Ishikawa (cell line): Measurements from ENCODE around the gene CNTNAP2.

Experiments used
- CEBPB ChIP-seq: IDR thresholded peaks from 2 replicates; pipeline ENCODE4 v1.6.1; 2012
- CREB1 ChIP-seq: IDR thresholded peaks from 2 replicates; pipeline ENCODE4 v1.6.1; 2012; ENCODE audit warnings: low read depth
- EGR1 ChIP-seq: IDR thresholded peaks from 2 replicates; pipeline ENCODE4 v1.6.1; 2012
- EP300 ChIP-seq: IDR thresholded peaks from 2 replicates; pipeline ENCODE4 v1.6.1; 2012; ENCODE audit warnings: borderline replicate concordance
- FOXM1 ChIP-seq: IDR thresholded peaks from 2 replicates; pipeline ENCODE4 v1.6.1; 2012; ENCODE audit warnings: low read depth, borderline replicate concordance
- NFIC ChIP-seq: IDR thresholded peaks from 2 replicates; pipeline ENCODE4 v1.6.1; 2012
- RAD21 ChIP-seq: IDR thresholded peaks from 2 replicates; pipeline ENCODE4 v1.6.1; 2012; ENCODE audit warnings: low read depth
- TAF1 ChIP-seq: IDR thresholded peaks from 2 replicates; pipeline ENCODE4 v1.6.1; 2012; ENCODE audit warnings: low read depth, mild to moderate bottlenecking
- TCF12 ChIP-seq: IDR thresholded peaks from 2 replicates; pipeline ENCODE4 v1.6.1; 2012; ENCODE audit warnings: low read depth
- TEAD4 ChIP-seq: IDR thresholded peaks from 2 replicates; pipeline ENCODE4 v1.6.1; 2012
- YY1 ChIP-seq: IDR thresholded peaks from 2 replicates; pipeline ENCODE4 v1.6.1; 2012; ENCODE audit warnings: low read depth
- ZBTB7A ChIP-seq: IDR thresholded peaks from 2 replicates; pipeline ENCODE4 v1.6.1; 2012; ENCODE audit warnings: low read depth
- TF ChIP-seq, protein P1 (sequence below): IDR thresholded peaks from 2 replicates; pipeline ENCODE4 v1.6.1; 2012; ENCODE audit warnings: low read depth, mild to moderate bottlenecking
- TF ChIP-seq, protein P2 (sequence below): IDR thresholded peaks from 2 replicates; pipeline ENCODE4 v1.6.1; 2012
- TF ChIP-seq, protein P3 (sequence below): IDR thresholded peaks from 2 replicates; pipeline ENCODE4 v1.6.1; 2012

Gene CNTNAP2

DNA sequence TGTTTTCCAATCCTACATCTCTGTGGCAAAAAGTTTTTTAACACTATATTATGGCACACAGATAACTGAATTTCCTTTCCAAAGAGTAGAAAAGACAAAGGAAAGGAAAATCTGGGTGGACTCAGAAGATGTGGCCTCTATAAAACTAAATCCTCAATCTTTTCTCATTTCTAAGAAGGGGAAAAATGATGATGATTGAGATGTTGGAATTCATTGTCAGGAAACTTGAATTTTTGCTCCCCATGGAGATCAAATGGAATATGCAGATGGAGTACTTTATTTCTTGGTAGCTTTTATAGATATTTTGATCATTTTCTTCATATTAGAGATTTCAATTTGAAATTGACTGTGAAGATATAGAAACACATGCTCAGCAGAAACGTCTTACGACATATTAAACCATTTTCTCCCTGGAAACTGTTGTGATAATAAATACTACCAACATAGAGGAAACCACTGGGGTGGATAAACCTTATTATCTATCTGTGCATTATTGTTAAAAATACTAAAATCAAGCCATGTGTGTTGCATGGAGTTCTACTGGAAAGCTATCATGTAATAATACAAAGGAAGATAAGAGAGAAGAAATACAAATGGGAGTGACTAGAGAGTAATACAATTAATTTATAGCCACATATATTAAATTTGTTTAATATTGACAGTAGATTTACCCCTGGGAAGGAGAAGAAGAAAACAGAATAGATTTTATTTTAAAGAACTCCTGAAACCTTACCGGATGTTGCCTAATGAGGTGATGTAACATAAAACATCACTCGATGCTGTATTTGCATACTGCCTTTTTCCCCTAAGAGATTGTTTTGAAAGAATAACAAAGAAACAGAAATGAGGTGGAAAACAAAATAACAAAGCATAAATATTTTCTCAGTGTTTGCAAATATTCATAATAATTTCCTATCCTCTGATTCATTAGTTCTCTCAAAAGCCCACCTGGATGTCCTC lies 1542.7 kb downstream of the CNTNAP2 start:
- no peak for TF ChIP-seq TAF1
- TF ChIP-seq EP300, result no peak
- TF ChIP-seq, protein P1, sequence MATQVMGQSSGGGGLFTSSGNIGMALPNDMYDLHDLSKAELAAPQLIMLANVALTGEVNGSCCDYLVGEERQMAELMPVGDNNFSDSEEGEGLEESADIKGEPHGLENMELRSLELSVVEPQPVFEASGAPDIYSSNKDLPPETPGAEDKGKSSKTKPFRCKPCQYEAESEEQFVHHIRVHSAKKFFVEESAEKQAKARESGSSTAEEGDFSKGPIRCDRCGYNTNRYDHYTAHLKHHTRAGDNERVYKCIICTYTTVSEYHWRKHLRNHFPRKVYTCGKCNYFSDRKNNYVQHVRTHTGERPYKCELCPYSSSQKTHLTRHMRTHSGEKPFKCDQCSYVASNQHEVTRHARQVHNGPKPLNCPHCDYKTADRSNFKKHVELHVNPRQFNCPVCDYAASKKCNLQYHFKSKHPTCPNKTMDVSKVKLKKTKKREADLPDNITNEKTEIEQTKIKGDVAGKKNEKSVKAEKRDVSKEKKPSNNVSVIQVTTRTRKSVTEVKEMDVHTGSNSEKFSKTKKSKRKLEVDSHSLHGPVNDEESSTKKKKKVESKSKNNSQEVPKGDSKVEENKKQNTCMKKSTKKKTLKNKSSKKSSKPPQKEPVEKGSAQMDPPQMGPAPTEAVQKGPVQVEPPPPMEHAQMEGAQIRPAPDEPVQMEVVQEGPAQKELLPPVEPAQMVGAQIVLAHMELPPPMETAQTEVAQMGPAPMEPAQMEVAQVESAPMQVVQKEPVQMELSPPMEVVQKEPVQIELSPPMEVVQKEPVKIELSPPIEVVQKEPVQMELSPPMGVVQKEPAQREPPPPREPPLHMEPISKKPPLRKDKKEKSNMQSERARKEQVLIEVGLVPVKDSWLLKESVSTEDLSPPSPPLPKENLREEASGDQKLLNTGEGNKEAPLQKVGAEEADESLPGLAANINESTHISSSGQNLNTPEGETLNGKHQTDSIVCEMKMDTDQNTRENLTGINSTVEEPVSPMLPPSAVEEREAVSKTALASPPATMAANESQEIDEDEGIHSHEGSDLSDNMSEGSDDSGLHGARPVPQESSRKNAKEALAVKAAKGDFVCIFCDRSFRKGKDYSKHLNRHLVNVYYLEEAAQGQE, result no peak
- TF ChIP-seq CREB1, result no peak
- no peak for TF ChIP-seq YY1
- TF ChIP-seq ZBTB7A, result no peak
- no peak for TF ChIP-seq EGR1

DNA sequence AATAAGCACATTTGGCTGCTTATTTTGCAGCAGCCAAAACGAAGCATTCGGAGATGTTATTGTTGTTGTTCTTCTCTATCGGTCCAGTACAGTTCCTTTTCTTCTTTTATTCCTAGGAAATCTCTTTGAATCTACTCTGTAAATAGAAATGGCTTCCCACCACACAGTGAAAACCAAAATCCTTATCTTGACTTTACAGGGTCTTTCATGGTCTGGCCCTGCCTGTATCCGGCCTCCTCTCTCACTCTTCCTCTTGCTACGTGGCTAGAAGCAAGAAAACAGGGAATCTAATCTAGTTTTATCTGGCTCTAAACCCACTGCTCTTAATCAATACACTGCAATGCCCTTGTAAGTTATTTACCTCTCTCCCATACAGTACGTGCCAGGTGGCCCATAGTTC lies 1547.9 kb downstream of the CNTNAP2 start:
- TF ChIP-seq ZBTB7A (no peak), FOXM1 (no peak), TCF12 (no peak), TAF1 (no peak), EP300 (no peak), YY1 (no peak), CEBPB (no peak), CREB1 (no peak), EGR1 (no peak)
- TF ChIP-seq, protein P2, sequence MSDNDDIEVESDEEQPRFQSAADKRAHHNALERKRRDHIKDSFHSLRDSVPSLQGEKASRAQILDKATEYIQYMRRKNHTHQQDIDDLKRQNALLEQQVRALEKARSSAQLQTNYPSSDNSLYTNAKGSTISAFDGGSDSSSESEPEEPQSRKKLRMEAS, result no peak
- TF ChIP-seq, protein P3, sequence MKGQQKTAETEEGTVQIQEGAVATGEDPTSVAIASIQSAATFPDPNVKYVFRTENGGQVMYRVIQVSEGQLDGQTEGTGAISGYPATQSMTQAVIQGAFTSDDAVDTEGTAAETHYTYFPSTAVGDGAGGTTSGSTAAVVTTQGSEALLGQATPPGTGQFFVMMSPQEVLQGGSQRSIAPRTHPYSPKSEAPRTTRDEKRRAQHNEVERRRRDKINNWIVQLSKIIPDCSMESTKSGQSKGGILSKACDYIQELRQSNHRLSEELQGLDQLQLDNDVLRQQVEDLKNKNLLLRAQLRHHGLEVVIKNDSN, result no peak
- TF ChIP-seq, protein P1, result no peak

DNA sequence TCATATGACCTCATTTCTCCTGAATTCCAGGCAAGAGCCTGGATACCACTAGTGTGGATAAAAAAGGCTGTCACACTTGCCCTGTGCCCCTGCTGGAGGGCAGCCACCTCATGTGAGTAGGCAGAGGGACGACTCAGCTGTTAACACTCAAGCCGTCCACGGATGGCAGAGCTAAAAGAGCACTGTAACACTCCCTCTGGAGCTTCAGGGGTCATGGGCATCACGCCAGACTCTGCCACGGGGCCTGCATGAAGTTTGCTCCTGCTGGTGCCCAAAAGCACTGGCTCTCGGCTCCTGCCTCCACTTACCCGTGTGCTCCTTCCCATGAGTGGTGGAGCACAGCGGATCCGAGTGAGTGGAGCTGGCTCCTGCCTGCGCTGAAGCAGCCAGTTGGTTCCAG lies 1554.2 kb downstream of the CNTNAP2 start:
- TF ChIP-seq ZBTB7A (no peak), NFIC (no peak), TCF12 (no peak), YY1 (no peak), CEBPB (no peak), RAD21 (no peak), FOXM1 (no peak), EP300 (no peak), TAF1 (no peak), EGR1 (no peak), TEAD4 (no peak)
- TF ChIP-seq, protein P3, result no peak

DNA sequence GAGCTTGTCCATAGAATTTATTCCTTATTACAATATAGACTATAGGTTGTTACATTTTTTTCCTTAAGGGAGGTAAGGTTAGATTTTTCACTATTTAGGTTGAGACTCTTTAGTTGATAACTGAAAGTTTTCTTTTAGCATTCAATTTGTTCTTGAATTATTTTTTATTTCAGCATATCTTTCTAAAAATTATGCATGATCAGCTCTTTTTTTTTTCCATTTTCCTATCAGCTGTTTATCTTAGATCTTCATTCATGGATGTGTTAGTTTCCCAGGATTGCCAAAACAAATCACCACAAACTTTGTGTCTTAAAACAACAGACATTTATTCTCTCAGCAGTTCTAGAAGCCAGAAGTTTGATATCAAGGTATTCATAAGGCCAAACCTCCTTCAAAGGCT lies 1558.1 kb downstream of the CNTNAP2 start:
- TF ChIP-seq EP300 (no peak), CEBPB (no peak), ZBTB7A (no peak), CREB1 (no peak), YY1 (no peak), TAF1 (no peak), EGR1 (no peak)
- TF ChIP-seq, protein P3, result no peak

DNA sequence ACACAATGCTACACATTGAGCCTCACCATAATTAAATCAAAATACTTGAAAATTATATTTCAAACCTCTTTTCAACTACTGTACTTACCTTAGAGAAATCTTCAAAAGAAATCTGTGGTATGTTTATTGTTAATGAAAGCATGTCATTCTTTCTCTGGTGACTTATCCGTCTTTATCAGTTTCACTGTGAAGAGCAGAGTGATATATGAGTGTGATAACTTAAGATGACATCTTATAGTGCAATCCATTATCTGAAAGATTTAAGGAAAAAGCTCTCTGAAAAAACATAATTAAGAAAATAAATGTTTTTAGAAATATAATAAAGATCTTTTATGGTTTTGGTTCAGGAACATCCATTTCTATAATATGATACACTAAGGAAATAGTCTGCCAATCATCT lies 1562.3 kb downstream of the CNTNAP2 start:
- TF ChIP-seq CEBPB (no peak), TCF12 (no peak), RAD21 (no peak), CREB1 (no peak), TEAD4 (no peak), FOXM1 (no peak), NFIC (no peak), YY1 (no peak), EP300 (no peak), EGR1 (no peak), ZBTB7A (no peak)
- TF ChIP-seq, protein P1, result no peak
- TF ChIP-seq, protein P2, result no peak
- TF ChIP-seq, protein P3, result no peak
